SK-N-SH treated with all-trans-retinoic acid at 6 μM for 48 hours (cell line): Measurements from ENCODE around the gene ANO9.
"Not testable (repeated sequence)": the region's sequence is repeated elsewhere in the genome, so short reads cannot be mapped to it uniquely, and the experiment has no call there.

ENCODE experiments used
- ATAC-seq: fragments of 200-7000 bp; cut with Tn5 transposase; 3 replicates; pipeline ENCODE4 v1.9.1; 2020; ENCODE audit warnings: mild to moderate bottlenecking, moderate library complexity
- ARNTL ChIP-seq: fragments of 450-650 bp; formaldehyde crosslinking; IDR thresholded peaks from 2 replicates; pipeline ENCODE4 v1.5.0; 2020; ENCODE audit warnings: low read depth, mild to moderate bottlenecking, moderate library complexity, borderline replicate concordance
- BACH2 ChIP-seq: fragments of 250-450 bp; sonication (Bioruptor Pico); IDR thresholded peaks from 2 replicates; pipeline ENCODE4 v1.9.0; 2021; ENCODE audit warnings: mild to moderate bottlenecking, borderline replicate concordance
- CSDC2 ChIP-seq: fragments of 250-450 bp; sonication (Bioruptor Pico); IDR thresholded peaks from 2 replicates; pipeline ENCODE4 v1.5.0; 2020; ENCODE audit warnings: mild to moderate bottlenecking, moderate library complexity
- ESRRG ChIP-seq: fragments of 250-450 bp; sonication (Bioruptor Pico); IDR thresholded peaks from 2 replicates; pipeline ENCODE4 v1.6.1; 2021; ENCODE audit warnings: mild to moderate bottlenecking
- GLIS3 ChIP-seq: fragments of 250-450 bp; sonication (Bioruptor Pico); IDR thresholded peaks from 2 replicates; pipeline ENCODE4 v1.5.0; 2020; ENCODE audit warnings: mild to moderate bottlenecking, moderate library complexity
- ISL1 ChIP-seq: fragments of 250-450 bp; sonication (Bioruptor Pico); IDR thresholded peaks from 2 replicates; pipeline ENCODE4 v2.1.2; 2022; ENCODE audit warnings: mild to moderate bottlenecking, moderate library complexity
- OSR1 ChIP-seq: fragments of 250-450 bp; sonication (Bioruptor Pico); IDR thresholded peaks from 2 replicates; pipeline ENCODE4 v1.8.0; 2022; ENCODE audit warnings: moderate library complexity, mild to moderate bottlenecking, inconsistent platforms
- PPARA ChIP-seq: fragments of 250-450 bp; sonication (Bioruptor Pico); IDR thresholded peaks from 2 replicates; pipeline ENCODE4 v1.5.0; 2020; ENCODE audit warnings: mild to moderate bottlenecking, borderline replicate concordance
- SNAI2 ChIP-seq: fragments of 250-450 bp; sonication (Bioruptor Pico); IDR thresholded peaks from 2 replicates; pipeline ENCODE4 v1.5.0; 2020; ENCODE audit warnings: mild to moderate bottlenecking, moderate library complexity
- TCF4 ChIP-seq: fragments of 250-450 bp; sonication (Bioruptor Pico); IDR thresholded peaks from 2 replicates; pipeline ENCODE4 v1.8.0; 2021; ENCODE audit warnings: mild to moderate bottlenecking, moderate library complexity, borderline replicate concordance
- ZC3H10 ChIP-seq: fragments of 250-450 bp; sonication (Bioruptor Pico); IDR thresholded peaks from 2 replicates; pipeline ENCODE4 v1.5.1; 2021; ENCODE audit warnings: mild to moderate bottlenecking, moderate library complexity
- ZFP30 ChIP-seq: fragments of 450-650 bp; formaldehyde crosslinking; IDR thresholded peaks from 2 replicates; pipeline ENCODE4 v1.5.0; 2022; ENCODE audit warnings: mild to moderate bottlenecking, moderate library complexity
- ZNF565 ChIP-seq: fragments of 450-650 bp; formaldehyde crosslinking; conservative IDR thresholded peaks from 2 replicates; pipeline ENCODE4 v1.5.0; 2020; ENCODE audit warnings: low read depth, mild to moderate bottlenecking, moderate library complexity
- ZNF70 ChIP-seq: fragments of 450-650 bp; formaldehyde crosslinking; IDR thresholded peaks from 2 replicates; pipeline ENCODE4 v1.5.0; 2020; ENCODE audit warnings: mild to moderate bottlenecking, moderate library complexity
- ZNF8 ChIP-seq: fragments of 450-650 bp; formaldehyde crosslinking; IDR thresholded peaks from 2 replicates; pipeline ENCODE4 v1.5.0; 2020; ENCODE audit warnings: mild to moderate bottlenecking, moderate library complexity
- TF ChIP-seq, protein P1 (sequence below): fragments of 250-450 bp; sonication (Bioruptor Pico); IDR thresholded peaks from 2 replicates; pipeline ENCODE4 v1.5.1; 2021; ENCODE audit warnings: mild to moderate bottlenecking, moderate library complexity
- TF ChIP-seq, protein P2 (sequence below): fragments of 250-450 bp; sonication (Bioruptor Pico); IDR thresholded peaks from 2 replicates; pipeline ENCODE4 v1.8.0; 2020; ENCODE audit warnings: mild to moderate bottlenecking, moderate library complexity, borderline replicate concordance
- TF ChIP-seq, protein P3 (sequence below): fragments of 250-450 bp; sonication (Bioruptor Pico); IDR thresholded peaks from 2 replicates; pipeline ENCODE4 v1.5.1; 2020; ENCODE audit warnings: low read depth, mild to moderate bottlenecking, moderate library complexity
- TF ChIP-seq, protein P4 (sequence below): fragments of 250-450 bp; sonication (Bioruptor Pico); IDR thresholded peaks from 2 replicates; pipeline ENCODE4 v1.5.0; 2020; ENCODE audit warnings: mild to moderate bottlenecking, moderate library complexity

Gene ANO9

DNA sequence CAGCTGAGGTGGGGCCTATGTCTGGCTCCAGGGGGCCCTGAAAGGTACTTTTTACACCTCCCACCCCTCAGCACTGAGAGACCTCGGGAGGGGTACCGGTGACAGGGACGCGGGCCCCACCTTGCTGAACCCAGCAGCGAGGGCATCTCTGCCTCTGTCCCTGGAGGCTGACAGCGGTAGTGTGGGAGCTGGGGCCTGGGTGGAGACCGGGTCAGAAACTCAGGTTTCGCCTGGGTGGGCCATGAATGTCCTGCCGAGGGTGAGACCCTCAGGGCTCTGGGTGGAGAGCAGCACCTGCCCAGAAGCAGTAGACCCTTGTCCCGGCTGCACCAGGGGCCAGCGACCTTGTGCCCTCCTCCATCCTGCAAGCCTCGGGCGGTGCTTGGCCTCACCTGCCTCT lies 30.5 kb upstream of the ANO9 start:
- TF ChIP-seq ZNF70 = no peak
- no peak for TF ChIP-seq ISL1
- TF ChIP-seq, all 23 proteins: peak for 0
- no peak for ATAC-seq

DNA sequence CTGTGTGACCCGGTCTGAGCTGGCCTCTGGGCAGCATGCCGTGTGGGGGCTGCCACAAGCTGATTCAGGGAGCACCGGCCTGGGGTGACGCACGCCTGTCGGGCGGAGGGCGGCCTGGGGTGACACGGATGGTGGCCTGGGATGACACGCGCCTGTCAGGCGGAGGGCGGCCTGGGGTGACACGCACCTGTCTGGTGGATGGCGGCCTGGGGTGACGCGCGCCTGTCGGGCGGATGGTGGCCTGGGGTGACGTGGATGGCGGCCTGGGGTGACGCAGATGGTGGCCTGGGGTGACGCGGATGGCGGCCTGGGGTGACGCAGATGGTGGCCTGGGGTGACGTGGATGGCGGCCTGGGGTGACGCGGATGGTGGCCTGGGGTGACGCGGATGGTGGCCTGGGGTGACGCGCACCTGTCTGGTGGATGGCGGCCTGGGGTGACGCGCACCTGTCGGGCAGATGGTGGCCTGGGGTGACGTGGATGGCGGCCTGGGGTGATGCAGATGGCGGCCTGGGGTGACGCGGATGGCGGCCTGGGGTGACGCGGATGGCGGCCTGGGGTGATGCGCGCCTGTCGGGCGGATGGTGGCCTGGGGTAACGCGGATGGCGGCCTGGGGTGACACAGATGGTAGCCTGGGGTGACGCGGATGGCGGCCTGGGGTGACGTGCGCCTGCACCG lies 29.8 kb upstream of the ANO9 start:
- ATAC-seq = no peak
- TF ChIP-seq ISL1 = no peak

DNA sequence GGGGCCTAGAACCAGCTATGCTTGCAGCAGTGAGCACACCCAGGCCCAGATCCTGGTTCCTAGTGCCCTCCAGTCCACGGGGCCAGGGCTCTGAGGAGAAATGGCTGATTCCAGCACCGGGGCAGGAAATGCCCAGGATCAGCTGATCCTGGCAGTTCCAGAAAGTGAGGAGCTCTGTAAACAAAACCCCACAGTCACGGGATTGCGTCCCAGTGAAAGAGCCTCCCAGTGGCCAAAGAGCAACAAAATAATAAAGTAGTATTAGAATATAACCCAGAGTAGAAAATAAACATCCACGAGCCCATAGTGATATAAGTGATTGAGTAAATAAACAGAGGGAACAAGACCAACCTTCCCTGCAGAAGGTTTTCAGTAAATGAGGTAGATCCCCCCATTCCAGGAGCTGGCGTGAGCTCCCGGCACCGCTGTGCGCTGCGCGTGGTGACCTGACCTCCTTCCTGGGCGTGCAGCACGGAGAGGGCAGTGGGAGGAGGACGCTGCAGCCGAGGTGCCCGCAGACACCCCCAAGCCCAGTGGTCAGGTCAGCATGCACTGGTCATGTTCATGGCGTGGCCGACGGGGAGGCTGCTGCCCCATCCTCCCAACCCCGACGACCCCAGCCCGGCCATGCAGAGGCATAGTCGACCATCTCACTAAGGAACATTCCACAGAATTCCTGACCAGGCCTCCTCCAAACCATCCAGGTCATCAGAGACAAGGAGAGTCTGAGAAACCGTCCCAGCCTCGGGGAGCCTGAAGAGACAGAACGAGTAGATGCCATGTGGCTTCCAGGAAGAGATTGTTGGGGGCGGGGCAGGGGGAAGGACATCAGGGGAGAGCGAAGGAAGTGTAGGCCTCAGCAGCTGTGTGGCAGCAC lies 28.1 kb upstream of the ANO9 start:
- TF ChIP-seq CSDC2 (CRISPR knock-in tag) = no peak
- no peak for TF ChIP-seq ZFP30 (CRISPR knock-in tag)
- TF ChIP-seq TCF4 (CRISPR knock-in tag) = no peak
- TF ChIP-seq, protein P1, sequence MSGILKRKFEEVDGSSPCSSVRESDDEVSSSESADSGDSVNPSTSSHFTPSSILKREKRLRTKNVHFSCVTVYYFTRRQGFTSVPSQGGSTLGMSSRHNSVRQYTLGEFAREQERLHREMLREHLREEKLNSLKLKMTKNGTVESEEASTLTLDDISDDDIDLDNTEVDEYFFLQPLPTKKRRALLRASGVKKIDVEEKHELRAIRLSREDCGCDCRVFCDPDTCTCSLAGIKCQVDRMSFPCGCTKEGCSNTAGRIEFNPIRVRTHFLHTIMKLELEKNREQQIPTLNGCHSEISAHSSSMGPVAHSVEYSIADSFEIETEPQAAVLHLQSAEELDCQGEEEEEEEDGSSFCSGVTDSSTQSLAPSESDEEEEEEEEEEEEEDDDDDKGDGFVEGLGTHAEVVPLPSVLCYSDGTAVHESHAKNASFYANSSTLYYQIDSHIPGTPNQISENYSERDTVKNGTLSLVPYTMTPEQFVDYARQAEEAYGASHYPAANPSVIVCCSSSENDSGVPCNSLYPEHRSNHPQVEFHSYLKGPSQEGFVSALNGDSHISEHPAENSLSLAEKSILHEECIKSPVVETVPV (CRISPR knock-in tag) = no peak
- no peak for TF ChIP-seq OSR1
- no peak for TF ChIP-seq PPARA
- no peak for TF ChIP-seq ARNTL (CRISPR knock-in tag)
- TF ChIP-seq BACH2 (CRISPR knock-in tag) = no peak
- ATAC-seq = peak; percentile 71

DNA sequence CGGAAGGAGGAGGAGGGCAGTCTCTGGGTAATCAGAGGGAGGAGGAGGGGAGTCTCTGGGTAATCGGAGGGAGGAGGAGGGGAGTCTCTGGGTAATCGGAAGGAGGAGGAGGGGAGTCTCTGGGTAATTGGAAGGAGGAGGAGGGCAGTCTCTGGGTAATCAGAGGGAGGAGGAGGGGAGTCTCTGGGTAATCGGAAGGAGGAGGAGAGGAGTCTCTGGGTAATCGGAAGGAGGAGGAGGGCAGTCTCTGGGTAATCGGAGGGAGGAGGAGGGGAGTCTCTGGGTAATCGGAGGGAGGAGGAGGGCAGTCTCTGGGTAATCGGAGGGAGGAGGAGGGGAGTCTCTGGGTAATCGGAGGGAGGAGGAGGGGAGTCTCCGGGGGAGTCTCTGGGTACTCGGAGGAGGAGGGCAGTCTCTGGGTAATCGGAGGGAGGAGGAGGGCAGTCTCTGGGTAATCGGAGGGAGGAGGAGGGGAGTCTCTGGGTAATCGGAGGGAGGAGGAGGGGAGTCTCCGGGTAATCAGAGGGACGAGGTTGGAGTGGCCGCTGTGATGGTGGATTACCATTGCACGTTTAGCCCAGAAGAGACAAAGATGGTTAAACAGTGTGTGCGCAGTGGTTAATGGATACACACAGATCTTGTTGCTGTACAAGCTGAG lies 27.3 kb upstream of the ANO9 start:
- ATAC-seq = not testable (repeated sequence)

DNA sequence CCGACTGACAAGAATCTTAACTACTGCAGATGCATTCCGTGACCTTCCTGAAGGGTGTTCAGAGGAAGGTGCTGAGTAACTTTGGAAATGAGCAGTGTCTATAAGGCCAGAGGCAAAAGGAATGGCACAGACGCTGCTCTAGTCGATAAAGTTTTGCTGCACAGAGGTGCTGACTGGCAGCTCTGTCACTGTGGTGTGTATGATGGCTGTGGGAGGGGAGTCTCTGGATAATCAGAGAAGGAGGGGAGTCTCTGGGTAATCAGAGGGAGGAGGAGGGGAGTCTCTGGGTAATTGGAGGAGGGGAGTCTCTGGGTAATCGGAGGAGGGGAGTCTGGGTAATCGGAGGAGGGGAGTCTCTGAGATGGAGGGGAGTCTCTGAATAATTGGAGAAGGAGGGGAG lies 26.7 kb upstream of the ANO9 start:
- TF ChIP-seq OSR1 = no peak
- TF ChIP-seq, protein P2, sequence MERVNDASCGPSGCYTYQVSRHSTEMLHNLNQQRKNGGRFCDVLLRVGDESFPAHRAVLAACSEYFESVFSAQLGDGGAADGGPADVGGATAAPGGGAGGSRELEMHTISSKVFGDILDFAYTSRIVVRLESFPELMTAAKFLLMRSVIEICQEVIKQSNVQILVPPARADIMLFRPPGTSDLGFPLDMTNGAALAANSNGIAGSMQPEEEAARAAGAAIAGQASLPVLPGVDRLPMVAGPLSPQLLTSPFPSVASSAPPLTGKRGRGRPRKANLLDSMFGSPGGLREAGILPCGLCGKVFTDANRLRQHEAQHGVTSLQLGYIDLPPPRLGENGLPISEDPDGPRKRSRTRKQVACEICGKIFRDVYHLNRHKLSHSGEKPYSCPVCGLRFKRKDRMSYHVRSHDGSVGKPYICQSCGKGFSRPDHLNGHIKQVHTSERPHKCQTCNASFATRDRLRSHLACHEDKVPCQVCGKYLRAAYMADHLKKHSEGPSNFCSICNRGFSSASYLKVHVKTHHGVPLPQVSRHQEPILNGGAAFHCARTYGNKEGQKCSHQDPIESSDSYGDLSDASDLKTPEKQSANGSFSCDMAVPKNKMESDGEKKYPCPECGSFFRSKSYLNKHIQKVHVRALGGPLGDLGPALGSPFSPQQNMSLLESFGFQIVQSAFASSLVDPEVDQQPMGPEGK (CRISPR knock-in tag) = no peak
- no peak for ATAC-seq

DNA sequence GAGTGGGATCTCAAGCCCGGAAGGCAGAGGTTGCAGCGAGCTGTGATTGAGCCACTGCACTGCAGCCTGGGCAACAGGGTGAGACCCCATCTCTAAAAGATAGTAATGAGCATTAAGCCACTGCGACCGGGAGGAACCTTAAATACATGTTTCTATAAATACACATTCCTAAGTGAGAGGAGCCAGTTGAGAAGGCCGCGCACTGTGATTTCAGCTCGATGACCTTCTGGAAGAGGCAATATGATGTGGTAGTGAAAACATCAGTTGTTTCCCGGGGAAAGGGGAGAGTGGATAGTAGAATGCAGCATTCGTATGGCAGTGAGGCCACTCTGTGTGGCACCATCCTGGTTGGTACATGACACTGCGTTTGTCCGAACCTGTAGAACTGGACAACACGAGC lies 26.2 kb upstream of the ANO9 start:
- no peak for ATAC-seq
- no peak for TF ChIP-seq TCF4 (CRISPR knock-in tag)
- TF ChIP-seq OSR1 = no peak
- TF ChIP-seq PPARA = no peak
- TF ChIP-seq, protein P1 (CRISPR knock-in tag) = no peak
- no peak for TF ChIP-seq ZNF8 (CRISPR knock-in tag)
- no peak for TF ChIP-seq ZC3H10
- TF ChIP-seq SNAI2 = no peak
- TF ChIP-seq BACH2 (CRISPR knock-in tag) = no peak
- no peak for TF ChIP-seq ESRRG (CRISPR knock-in tag)
- TF ChIP-seq, protein P2 (CRISPR knock-in tag) = no peak
- TF ChIP-seq ZNF70 = no peak
- no peak for TF ChIP-seq ARNTL (CRISPR knock-in tag)
- TF ChIP-seq GLIS3 (CRISPR knock-in tag) = no peak
- TF ChIP-seq, protein P3, sequence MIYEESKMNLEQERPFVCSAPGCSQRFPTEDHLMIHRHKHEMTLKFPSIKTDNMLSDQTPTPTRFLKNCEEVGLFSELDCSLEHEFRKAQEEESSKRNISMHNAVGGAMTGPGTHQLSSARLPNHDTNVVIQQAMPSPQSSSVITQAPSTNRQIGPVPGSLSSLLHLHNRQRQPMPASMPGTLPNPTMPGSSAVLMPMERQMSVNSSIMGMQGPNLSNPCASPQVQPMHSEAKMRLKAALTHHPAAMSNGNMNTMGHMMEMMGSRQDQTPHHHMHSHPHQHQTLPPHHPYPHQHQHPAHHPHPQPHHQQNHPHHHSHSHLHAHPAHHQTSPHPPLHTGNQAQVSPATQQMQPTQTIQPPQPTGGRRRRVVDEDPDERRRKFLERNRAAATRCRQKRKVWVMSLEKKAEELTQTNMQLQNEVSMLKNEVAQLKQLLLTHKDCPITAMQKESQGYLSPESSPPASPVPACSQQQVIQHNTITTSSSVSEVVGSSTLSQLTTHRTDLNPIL (CRISPR knock-in tag) = no peak
- no peak for TF ChIP-seq ZNF565
- TF ChIP-seq, protein P4, sequence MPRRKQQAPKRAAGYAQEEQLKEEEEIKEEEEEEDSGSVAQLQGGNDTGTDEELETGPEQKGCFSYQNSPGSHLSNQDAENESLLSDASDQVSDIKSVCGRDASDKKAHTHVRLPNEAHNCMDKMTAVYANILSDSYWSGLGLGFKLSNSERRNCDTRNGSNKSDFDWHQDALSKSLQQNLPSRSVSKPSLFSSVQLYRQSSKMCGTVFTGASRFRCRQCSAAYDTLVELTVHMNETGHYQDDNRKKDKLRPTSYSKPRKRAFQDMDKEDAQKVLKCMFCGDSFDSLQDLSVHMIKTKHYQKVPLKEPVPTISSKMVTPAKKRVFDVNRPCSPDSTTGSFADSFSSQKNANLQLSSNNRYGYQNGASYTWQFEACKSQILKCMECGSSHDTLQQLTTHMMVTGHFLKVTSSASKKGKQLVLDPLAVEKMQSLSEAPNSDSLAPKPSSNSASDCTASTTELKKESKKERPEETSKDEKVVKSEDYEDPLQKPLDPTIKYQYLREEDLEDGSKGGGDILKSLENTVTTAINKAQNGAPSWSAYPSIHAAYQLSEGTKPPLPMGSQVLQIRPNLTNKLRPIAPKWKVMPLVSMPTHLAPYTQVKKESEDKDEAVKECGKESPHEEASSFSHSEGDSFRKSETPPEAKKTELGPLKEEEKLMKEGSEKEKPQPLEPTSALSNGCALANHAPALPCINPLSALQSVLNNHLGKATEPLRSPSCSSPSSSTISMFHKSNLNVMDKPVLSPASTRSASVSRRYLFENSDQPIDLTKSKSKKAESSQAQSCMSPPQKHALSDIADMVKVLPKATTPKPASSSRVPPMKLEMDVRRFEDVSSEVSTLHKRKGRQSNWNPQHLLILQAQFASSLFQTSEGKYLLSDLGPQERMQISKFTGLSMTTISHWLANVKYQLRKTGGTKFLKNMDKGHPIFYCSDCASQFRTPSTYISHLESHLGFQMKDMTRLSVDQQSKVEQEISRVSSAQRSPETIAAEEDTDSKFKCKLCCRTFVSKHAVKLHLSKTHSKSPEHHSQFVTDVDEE (CRISPR knock-in tag) = no peak
